Activated T-cell treated with anti-CD3 and anti-CD28 coated beads, Interleukin-2, amount 50 U/mL, for 4 hours (primary cell): ENCODE results near the gene AFAP1L2. TPM values are rescaled to one million over a fixed set of nuclear protein-coding genes. Genes with fewer than 3 reads are reported as not detected.

Experiments
- ATAC-seq, 2 donors: fragments of 200-7000 bp; cut with Tn5 transposase; one replicate each; pipeline ENCODE4 v1.10.0; 2021
- DNase-seq: peaks from one replicate; pipeline ENCODE4 v3.0.0-alpha.2; 2020
- H3K27me3 Mint-ChIP-seq: one replicate; pipeline ENCODE4 v1.8.0; 2021; ENCODE audit warnings: low read depth, mixed read lengths
- H3K36me3 Mint-ChIP-seq: one replicate; pipeline ENCODE4 v1.8.0; 2022; ENCODE audit warnings: mixed read lengths; ENCODE audit not compliant: insufficient read depth
- H3K4me1 Mint-ChIP-seq: one replicate; pipeline ENCODE4 v1.8.0; 2021; ENCODE audit warnings: low read depth, mixed read lengths
- H3K4me3 Mint-ChIP-seq: one replicate; pipeline ENCODE4 v1.8.0; 2021; ENCODE audit warnings: mild to moderate bottlenecking, moderate library complexity, mixed read lengths
- H3K9me3 Mint-ChIP-seq: one replicate; pipeline ENCODE4 v1.8.0; 2021; ENCODE audit warnings: mixed read lengths
- total RNA-seq, 3 donors: library from RNA; stranded (reverse); gene quantifications; one replicate each; pipeline ENCODE4 v1.2.1, GENCODE V29; 2021

AFAP1L2 gene
- total RNA-seq, 3 donors from 2014 or later: 0.20 to 0.45 (median 0.33) TPM

- peak; percentile 60 for DNase-seq
- Mint-ChIP-seq H3K9me3 (no peaks in the 10 kb centered on the region), H3K4me1 (peaks cover 9% of the 10 kb centered on the region), H3K4me3 (peak overlapping the region; percentile 82), H3K36me3 (peaks cover 5% of the 10 kb centered on the region), H3K27me3 (no peaks in the 10 kb centered on the region)
- peak; percentile 64 to 65 for ATAC-seq
Measured at GRCh38 chr10:114304017-114304570, 100.2 kb downstream of the AFAP1L2 start.

- Mint-ChIP-seq H3K4me3 (peak overlapping the region; percentile 82), H3K27me3 (no peaks in the 10 kb centered on the region), H3K36me3 (peaks cover 6% of the 10 kb centered on the region), H3K9me3 (no peaks in the 10 kb centered on the region), H3K4me1 (peaks cover 9% of the 10 kb centered on the region)
- DNase-seq: no peak
- no peak for ATAC-seq
Measured at GRCh38 chr10:114303556-114303955, 100.7 kb downstream of the AFAP1L2 start.

DNA sequence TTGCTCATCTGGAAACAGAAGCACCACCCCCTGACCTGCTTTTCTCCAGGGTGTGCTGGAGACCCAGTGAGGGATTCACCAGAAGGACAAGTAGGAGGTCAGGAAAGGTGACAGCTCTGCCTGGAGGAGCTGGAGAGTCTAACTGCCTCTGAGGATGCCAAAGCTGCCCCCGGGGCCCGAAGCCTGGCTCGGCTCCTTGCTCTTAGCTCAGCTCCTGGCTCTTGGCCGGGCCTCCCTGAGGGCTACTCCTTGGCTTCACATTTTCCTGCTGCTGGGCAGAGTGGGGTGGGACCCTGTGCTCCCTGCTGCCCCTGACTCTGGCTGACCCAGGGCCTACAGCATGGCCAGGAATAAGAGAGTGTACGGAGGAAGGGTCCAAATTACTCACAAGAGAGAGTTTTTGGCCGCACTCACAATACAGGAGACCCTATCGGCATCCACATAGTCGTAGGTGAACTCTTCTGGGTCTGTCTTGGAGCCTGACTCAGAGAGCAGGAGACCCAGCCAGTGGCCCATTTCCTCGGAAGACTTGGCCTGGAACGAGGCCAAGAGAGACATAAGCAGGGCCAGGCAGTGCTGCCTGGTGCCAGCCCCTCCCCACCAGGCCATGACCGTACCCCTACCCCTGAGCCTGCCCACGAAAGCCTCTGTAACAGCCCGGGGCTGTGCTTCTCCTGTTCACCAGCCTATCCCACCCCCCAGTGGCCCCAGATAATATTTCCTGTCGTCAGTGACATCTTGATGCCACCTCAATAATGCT is 102.2 kb downstream of the AFAP1L2 start:
- Mint-ChIP-seq H3K4me3 (no peak overlapping the region), H3K36me3 (peaks cover 13% of the 10 kb centered on the region), H3K27me3 (no peaks in the 10 kb centered on the region), H3K4me1 (peaks cover 9% of the 10 kb centered on the region), H3K9me3 (no peaks in the 10 kb centered on the region)
- ATAC-seq (no peak), DNase-seq (no peak)

- Mint-ChIP-seq H3K4me1 (peaks cover 9% of the 10 kb centered on the region), H3K9me3 (peaks cover 3% of the 10 kb centered on the region), H3K27me3 (no peaks in the 10 kb centered on the region), H3K4me3 (no peak overlapping the region), H3K36me3 (peaks cover 22% of the 10 kb centered on the region)
- no peak for ATAC-seq
- DNase-seq: no peak
Measured at GRCh38 chr10:114301177-114301576, 103.1 kb downstream of the AFAP1L2 start.

DNA sequence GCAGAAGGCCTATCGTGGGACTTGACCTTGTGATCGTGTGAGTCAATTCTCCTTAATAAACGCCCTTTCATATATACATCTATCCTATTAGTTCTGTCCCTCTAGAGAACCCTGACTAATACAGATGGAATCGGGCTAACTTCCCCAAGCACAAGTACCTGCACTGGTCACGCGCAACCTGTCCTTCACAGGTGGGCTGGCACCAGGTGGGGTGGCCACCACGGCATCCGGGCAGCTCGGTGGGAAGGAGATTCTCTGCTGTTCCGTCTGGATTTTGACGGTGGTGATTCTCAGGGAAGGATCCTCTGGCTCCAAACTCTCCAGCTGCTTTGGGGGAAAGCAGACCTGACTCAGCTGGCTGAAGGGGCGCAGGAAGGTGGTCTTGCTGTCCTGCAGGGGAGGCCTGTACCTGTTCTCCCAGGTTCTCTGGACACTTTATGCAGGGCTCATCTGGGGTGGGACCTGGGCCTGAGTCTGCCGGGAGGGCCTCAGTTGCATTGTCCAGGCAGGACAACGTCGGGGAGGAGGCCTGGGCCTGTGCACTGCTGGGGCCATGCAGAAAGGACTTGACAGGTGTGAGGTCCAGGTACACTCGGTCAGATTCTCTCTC is 104.2 kb downstream of the AFAP1L2 start:
- Mint-ChIP-seq H3K36me3 (peaks cover 32% of the 10 kb centered on the region), H3K4me3 (no peak overlapping the region), H3K4me1 (peaks cover 9% of the 10 kb centered on the region), H3K27me3 (no peaks in the 10 kb centered on the region), H3K9me3 (peaks cover 8% of the 10 kb centered on the region)
- DNase-seq: no peak
- ATAC-seq: no peak

GRCh38 chr10:114297136-114297705 is 107.1 kb downstream of the AFAP1L2 start:
- Mint-ChIP-seq H3K27me3 (no peaks in the 10 kb centered on the region), H3K9me3 (peaks cover 14% of the 10 kb centered on the region), H3K36me3 (peaks cover 39% of the 10 kb centered on the region), H3K4me3 (no peak overlapping the region), H3K4me1 (no peaks in the 10 kb centered on the region)
- no peak for DNase-seq
- no peak for ATAC-seq

- H3K36me3 Mint-ChIP-seq: peaks cover 39% of the 10 kb centered on the region
- H3K4me3 Mint-ChIP-seq: no peak overlapping the region
- peaks cover 14% of the 10 kb centered on the region for H3K9me3 Mint-ChIP-seq
- ATAC-seq (no peak), DNase-seq (no peak)
- no peaks in the 10 kb centered on the region for H3K27me3 Mint-ChIP-seq
- no peaks in the 10 kb centered on the region for H3K4me1 Mint-ChIP-seq
Measured at GRCh38 chr10:114295393-114295792, 108.9 kb downstream of the AFAP1L2 start.

- Mint-ChIP-seq H3K36me3 (peaks cover 38% of the 10 kb centered on the region), H3K4me1 (no peaks in the 10 kb centered on the region), H3K9me3 (peaks cover 14% of the 10 kb centered on the region), H3K4me3 (no peak overlapping the region), H3K27me3 (no peaks in the 10 kb centered on the region)
- DNase-seq (no peak), ATAC-seq (no peak)
Measured at GRCh38 chr10:114294549-114294948, 109.8 kb downstream of the AFAP1L2 start.

DNA sequence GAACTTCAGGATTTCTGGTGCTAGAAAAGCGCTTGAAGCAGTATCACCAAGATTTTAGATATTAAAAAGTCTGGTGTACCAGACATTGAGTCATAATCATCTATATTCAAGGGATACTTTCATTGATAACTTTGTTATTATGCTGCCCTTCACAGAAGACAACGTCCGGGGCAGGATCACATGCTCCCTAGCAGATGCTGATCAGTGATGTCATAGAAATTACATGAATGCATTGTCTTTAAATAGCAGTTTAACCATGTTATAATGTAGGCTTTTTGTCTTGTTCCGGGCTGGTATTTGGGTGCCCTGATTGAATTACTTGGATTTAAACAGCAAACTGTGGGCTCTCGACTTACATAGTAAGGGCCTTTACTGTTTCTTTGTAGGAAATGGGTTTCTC is 111.2 kb downstream of the AFAP1L2 start:
- H3K4me3 Mint-ChIP-seq: no peak overlapping the region
- peaks cover 33% of the 10 kb centered on the region for H3K36me3 Mint-ChIP-seq
- ATAC-seq (no peak), DNase-seq (no peak)
- H3K27me3 Mint-ChIP-seq: no peaks in the 10 kb centered on the region
- no peaks in the 10 kb centered on the region for H3K4me1 Mint-ChIP-seq
- peaks cover 14% of the 10 kb centered on the region for H3K9me3 Mint-ChIP-seq

- H3K4me3 Mint-ChIP-seq: no peak overlapping the region
- DNase-seq (no peak), ATAC-seq (no peak)
- H3K4me1 Mint-ChIP-seq: no peaks in the 10 kb centered on the region
- peaks cover 20% of the 10 kb centered on the region for H3K36me3 Mint-ChIP-seq
- peaks cover 14% of the 10 kb centered on the region for H3K9me3 Mint-ChIP-seq
- H3K27me3 Mint-ChIP-seq: no peaks in the 10 kb centered on the region
Measured at GRCh38 chr10:114291516-114291915, 112.8 kb downstream of the AFAP1L2 start.

DNA sequence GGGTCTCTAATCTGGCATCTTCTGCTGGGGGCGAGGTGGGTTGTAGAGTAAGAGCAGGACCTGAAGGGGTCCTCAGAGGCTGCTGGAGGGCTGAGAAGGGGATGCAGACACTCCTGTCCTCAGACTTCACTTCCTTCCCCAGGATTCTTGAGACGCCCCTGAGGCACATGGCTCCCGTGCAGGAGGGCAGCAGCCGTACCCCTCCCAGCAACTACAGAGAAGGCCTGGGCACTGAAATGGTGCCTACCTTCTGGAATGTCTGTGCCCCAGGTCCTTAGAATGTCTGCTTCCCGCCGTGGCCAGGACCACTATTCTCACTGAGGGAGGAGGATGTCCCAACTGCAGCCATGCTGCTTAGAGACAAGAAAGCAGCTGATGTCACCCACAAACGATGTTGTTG is 113.2 kb downstream of the AFAP1L2 start:
- DNase-seq (no peak), ATAC-seq (no peak)
- Mint-ChIP-seq H3K9me3 (peaks cover 10% of the 10 kb centered on the region), H3K4me1 (no peaks in the 10 kb centered on the region), H3K36me3 (peaks cover 16% of the 10 kb centered on the region), H3K27me3 (no peaks in the 10 kb centered on the region), H3K4me3 (no peak overlapping the region)

- no peak overlapping the region for H3K4me3 Mint-ChIP-seq
- ATAC-seq: no peak
- no peaks in the 10 kb centered on the region for H3K27me3 Mint-ChIP-seq
- peaks cover 6% of the 10 kb centered on the region for H3K36me3 Mint-ChIP-seq
- H3K4me1 Mint-ChIP-seq: no peaks in the 10 kb centered on the region
- DNase-seq: no peak
- peaks cover 6% of the 10 kb centered on the region for H3K9me3 Mint-ChIP-seq
Measured at GRCh38 chr10:114290038-114290437, 114.3 kb downstream of the AFAP1L2 start.

DNA sequence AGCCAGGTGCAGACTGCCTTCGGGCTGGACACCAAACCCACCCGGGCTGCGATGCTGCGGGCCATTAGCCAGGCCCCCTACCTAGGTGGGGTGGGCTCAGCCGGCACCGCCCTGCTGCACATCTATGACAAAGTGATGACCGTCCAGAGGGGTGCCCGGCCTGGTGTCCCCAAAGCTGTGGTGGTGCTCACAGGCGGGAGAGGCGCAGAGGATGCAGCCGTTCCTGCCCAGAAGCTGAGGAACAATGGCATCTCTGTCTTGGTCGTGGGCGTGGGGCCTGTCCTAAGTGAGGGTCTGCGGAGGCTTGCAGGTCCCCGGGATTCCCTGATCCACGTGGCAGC is 115.2 kb downstream of the AFAP1L2 start:
- no peaks in the 10 kb centered on the region for H3K36me3 Mint-ChIP-seq
- DNase-seq (no peak), ATAC-seq (no peak)
- H3K4me1 Mint-ChIP-seq: no peaks in the 10 kb centered on the region
- no peak overlapping the region for H3K4me3 Mint-ChIP-seq
- no peaks in the 10 kb centered on the region for H3K27me3 Mint-ChIP-seq
- no peaks in the 10 kb centered on the region for H3K9me3 Mint-ChIP-seq

- ATAC-seq: no peak
- DNase-seq: no peak
- no peaks in the 10 kb centered on the region for H3K27me3 Mint-ChIP-seq
- H3K36me3 Mint-ChIP-seq: no peaks in the 10 kb centered on the region
- no peaks in the 10 kb centered on the region for H3K9me3 Mint-ChIP-seq
- no peak overlapping the region for H3K4me3 Mint-ChIP-seq
- no peaks in the 10 kb centered on the region for H3K4me1 Mint-ChIP-seq
Measured at GRCh38 chr10:114288424-114289095, 115.7 kb downstream of the AFAP1L2 start.
